HL-60 (cell line): ENCODE results near the gene NUDT15.
A peak's percentile ranks its signal among the peaks of the same experiment; 100 is the strongest.

Experiments used
- DNase-seq, 2 experiments: peaks; one replicate each; pipeline ENCODE4 v3.0.0-alpha.2; 2010 to 2020; ENCODE audit warnings: low read depth in 1 of 2, low spot score in 1 of 2
- H3K27ac ChIP-seq: fragments of 250-450 bp; sonication (Bioruptor Pico); replicated peaks from 2 replicates; pipeline ENCODE4 v1.5.1; 2020; ENCODE audit warnings: mild to moderate bottlenecking, moderate library complexity
- H3K27me3 ChIP-seq: fragments of 250-450 bp; sonication (Bioruptor Pico); 2 replicates; pipeline ENCODE4 v1.5.1; 2021; ENCODE audit warnings: mild to moderate bottlenecking, moderate library complexity; ENCODE audit not compliant: insufficient read depth, poor library complexity, severe bottlenecking
- H3K4me3 ChIP-seq: replicated peaks from 2 replicates; pipeline ENCODE4 v1.5.1; 2011; ENCODE audit warnings: mild to moderate bottlenecking, control low read depth, low read length; ENCODE audit not compliant: insufficient read depth
- GABPA ChIP-seq: IDR thresholded peaks from 2 replicates; pipeline ENCODE4 v1.6.1; 2012; ENCODE audit warnings: low read depth
- POLR2AphosphoS5 ChIP-seq: IDR thresholded peaks from 2 replicates; pipeline ENCODE4 v1.6.1; 2012; ENCODE audit warnings: low read depth
- SPI1 ChIP-seq: IDR thresholded peaks from 2 replicates; pipeline ENCODE4 v1.6.1; 2012; ENCODE audit warnings: low read depth, mild to moderate bottlenecking, borderline replicate concordance
- TF ChIP-seq, protein P1 (sequence below): IDR thresholded peaks from 2 replicates; pipeline ENCODE4 v1.6.1; 2012; ENCODE audit warnings: low read depth; ENCODE audit not compliant: insufficient replicate concordance
- TF ChIP-seq, protein P2 (sequence below): IDR thresholded peaks from one replicate; pipeline ENCODE4 v1.5.1; 2011; ENCODE audit warnings: low read length, control low read depth, inconsistent platforms; ENCODE audit not compliant: insufficient read depth

Gene NUDT15

DNA sequence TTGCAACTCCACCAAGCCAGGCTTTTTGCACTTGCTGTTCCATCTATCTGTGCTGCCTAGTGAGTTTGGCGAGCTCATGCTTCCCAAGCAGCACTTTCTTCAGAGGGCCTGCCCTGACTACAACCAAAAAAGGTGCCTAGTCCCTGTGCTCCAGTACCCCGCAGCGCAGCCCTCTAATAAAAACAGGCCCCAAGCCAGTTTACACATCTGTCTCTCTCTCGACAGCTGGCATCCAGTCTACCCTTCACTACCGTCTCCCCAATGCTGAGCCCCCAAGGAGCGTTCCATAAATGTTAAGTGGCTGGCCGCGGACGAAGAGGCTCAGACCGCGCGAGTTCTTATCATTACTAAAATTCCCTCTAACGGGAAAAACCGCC, 56.9 kb downstream of the NUDT15 start:
- H3K27ac ChIP-seq: peak overlapping the region; percentile 93

DNA sequence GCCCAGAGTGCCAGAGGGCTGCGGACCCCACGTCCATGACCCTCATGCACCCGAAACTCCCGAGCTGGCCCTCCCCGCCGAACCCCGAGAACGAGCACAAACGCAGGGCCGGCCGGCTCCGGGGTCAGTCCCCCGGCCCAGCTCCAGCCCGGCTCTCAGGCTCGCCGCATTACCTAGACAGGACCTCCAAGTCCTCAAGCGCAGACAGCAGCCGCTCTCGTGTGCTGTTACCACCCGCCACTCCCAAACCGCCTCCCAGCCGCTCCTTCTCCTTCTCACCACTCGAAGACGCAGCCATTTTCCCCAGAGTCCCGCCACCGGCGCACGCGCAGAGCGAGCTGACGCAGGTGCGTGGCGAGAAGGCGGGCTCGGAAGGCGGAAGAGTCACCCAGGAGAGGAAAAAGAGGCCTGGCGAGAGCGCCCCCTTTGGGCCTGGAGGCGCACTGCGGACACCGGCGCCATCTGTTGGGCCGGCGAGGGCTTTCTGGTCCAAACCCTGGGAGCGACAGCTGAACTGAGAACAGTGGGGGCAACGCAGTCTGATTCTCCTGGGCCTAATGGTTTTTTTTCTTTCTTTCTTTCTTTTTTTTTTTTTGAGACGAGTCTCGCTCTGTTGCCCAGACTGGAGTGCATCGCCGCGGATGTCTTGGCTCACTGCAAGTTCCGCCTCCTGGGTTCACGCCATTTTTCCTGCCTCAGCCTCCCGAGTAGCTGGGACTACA, 57.4 kb downstream of the NUDT15 start, which contains the start of gene MED4:
Gene MED4, minus strand, starts transcription at position 324 of the 722 bp plus-strand sequence. Its CDS starts 26 bp downstream, at position 298.
- TF ChIP-seq SPI1: no peak
- TF ChIP-seq GABPA: peak; percentile 67
- peak; percentile 96 for TF ChIP-seq POLR2AphosphoS5
- TF ChIP-seq, protein P1, sequence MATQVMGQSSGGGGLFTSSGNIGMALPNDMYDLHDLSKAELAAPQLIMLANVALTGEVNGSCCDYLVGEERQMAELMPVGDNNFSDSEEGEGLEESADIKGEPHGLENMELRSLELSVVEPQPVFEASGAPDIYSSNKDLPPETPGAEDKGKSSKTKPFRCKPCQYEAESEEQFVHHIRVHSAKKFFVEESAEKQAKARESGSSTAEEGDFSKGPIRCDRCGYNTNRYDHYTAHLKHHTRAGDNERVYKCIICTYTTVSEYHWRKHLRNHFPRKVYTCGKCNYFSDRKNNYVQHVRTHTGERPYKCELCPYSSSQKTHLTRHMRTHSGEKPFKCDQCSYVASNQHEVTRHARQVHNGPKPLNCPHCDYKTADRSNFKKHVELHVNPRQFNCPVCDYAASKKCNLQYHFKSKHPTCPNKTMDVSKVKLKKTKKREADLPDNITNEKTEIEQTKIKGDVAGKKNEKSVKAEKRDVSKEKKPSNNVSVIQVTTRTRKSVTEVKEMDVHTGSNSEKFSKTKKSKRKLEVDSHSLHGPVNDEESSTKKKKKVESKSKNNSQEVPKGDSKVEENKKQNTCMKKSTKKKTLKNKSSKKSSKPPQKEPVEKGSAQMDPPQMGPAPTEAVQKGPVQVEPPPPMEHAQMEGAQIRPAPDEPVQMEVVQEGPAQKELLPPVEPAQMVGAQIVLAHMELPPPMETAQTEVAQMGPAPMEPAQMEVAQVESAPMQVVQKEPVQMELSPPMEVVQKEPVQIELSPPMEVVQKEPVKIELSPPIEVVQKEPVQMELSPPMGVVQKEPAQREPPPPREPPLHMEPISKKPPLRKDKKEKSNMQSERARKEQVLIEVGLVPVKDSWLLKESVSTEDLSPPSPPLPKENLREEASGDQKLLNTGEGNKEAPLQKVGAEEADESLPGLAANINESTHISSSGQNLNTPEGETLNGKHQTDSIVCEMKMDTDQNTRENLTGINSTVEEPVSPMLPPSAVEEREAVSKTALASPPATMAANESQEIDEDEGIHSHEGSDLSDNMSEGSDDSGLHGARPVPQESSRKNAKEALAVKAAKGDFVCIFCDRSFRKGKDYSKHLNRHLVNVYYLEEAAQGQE: peak; percentile 70
- TF ChIP-seq, protein P2, sequence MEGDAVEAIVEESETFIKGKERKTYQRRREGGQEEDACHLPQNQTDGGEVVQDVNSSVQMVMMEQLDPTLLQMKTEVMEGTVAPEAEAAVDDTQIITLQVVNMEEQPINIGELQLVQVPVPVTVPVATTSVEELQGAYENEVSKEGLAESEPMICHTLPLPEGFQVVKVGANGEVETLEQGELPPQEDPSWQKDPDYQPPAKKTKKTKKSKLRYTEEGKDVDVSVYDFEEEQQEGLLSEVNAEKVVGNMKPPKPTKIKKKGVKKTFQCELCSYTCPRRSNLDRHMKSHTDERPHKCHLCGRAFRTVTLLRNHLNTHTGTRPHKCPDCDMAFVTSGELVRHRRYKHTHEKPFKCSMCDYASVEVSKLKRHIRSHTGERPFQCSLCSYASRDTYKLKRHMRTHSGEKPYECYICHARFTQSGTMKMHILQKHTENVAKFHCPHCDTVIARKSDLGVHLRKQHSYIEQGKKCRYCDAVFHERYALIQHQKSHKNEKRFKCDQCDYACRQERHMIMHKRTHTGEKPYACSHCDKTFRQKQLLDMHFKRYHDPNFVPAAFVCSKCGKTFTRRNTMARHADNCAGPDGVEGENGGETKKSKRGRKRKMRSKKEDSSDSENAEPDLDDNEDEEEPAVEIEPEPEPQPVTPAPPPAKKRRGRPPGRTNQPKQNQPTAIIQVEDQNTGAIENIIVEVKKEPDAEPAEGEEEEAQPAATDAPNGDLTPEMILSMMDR: peak; percentile 90
- DNase-seq: peak; percentile 88 to 98
- H3K27ac ChIP-seq: peak within 1 kb of the TSS; percentile 93
- H3K4me3 ChIP-seq: peak within 1 kb of the TSS; percentile 95
- no peaks in the 10 kb centered on the region for H3K27me3 ChIP-seq

More for the DNA sequence above, 56.9 kb downstream of the NUDT15 start:
- DNase-seq: peak in 1 of 2 experiments; percentile 14
- Histone ChIP-seq H3K27me3 (no peaks in the 10 kb centered on the region), H3K4me3 (peak overlapping the region; percentile 95)
- TF ChIP-seq POLR2AphosphoS5 (no peak), GABPA (no peak), SPI1 (no peak)
- TF ChIP-seq, protein P2: no peak
- TF ChIP-seq, protein P1: no peak

DNA sequence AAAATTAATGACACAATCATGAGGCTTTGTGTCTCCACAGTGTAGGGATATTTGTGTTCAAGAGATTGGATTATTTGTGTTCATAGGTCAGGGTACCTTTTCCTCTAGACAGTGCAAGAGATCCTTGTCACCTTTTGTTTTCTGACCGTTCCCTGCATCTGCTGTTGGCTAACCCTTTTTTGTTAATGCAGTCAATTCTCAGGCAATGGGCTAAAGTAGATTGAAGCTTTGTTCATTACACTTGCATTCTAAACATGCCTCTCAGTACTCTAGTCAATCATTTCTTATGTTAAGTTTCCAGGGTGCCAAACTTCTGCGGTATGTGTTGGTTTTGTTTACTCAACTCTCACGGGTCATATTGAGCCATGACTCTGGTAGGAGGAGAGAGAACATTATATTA, 59.1 kb downstream of the NUDT15 start:
- H3K27ac ChIP-seq: no peak overlapping the region
- no peak for TF ChIP-seq POLR2AphosphoS5
- DNase-seq: no peak
- H3K4me3 ChIP-seq: no peak overlapping the region
- H3K27me3 ChIP-seq: no peaks in the 10 kb centered on the region
